IMR-90 (cell line): ENCODE data around the gene GTF2H1. TPM values are rescaled to one million over a fixed set of nuclear protein-coding genes. Genes with fewer than 3 reads are reported as not detected.

ENCODE experiments used
- ATAC-seq: fragments of 200-7000 bp; cut with Tn5 transposase; 2 replicates; pipeline ENCODE4 v1.9.1; 2020; ENCODE audit warnings: low read depth, mild to moderate bottlenecking, moderate library complexity
- BruUV-seq: library from RNA; stranded (reverse); fragments of 400-500 nt; replicated peaks from 2 replicates; lab custom pipeline; 2021; lab: Mats Ljungman, UMichigan
- CTCF ChIA-PET: fragments of 300-600 bp; formaldehyde crosslinking; extraction: SDS; loops from one replicate; lab custom pipeline; 2021; ENCODE audit warnings: antibody characterized with exemption; lab: Yijun Ruan, JAX
- POLR2A ChIA-PET: fragments of 300-600 bp; sonication (Branson Sonifier 250); formaldehyde crosslinking; loops from one replicate; lab custom pipeline; 2022; ENCODE audit warnings: antibody characterized with exemption; ENCODE audit not compliant: unreplicated experiment; lab: Charles Lee
- DNase-seq: peaks from one replicate; pipeline ENCODE4 v3.0.0; 2013
- H2AFZ ChIP-seq: replicated peaks from 2 replicates; pipeline ENCODE3; 2013; ENCODE audit warnings: low read length, mild to moderate bottlenecking; ENCODE audit not compliant: poor library complexity
- H2AK5ac ChIP-seq: 2 replicates; pipeline ENCODE4 v1.6.1; 2013; ENCODE audit warnings: low read depth, low read length, inconsistent platforms
- H2AK9ac ChIP-seq: replicated peaks from 2 replicates; pipeline ENCODE3; 2013; ENCODE audit warnings: mild to moderate bottlenecking, low read depth, low read length, moderate library complexity; ENCODE audit not compliant: poor library complexity
- H2BK120ac ChIP-seq: 2 replicates; pipeline ENCODE4 v1.6.1; 2013; ENCODE audit warnings: low read depth, low read length, inconsistent platforms
- H2BK15ac ChIP-seq: 3 replicates; pipeline ENCODE4 v1.6.1; 2013; ENCODE audit warnings: low read depth, low read length, inconsistent platforms
- H2BK20ac ChIP-seq: 2 replicates; pipeline ENCODE4 v1.6.1; 2013; ENCODE audit warnings: low read depth, mild to moderate bottlenecking, inconsistent platforms, low read length, moderate library complexity
- H2BK5ac ChIP-seq: 2 replicates; pipeline ENCODE4 v1.6.1; 2013; ENCODE audit warnings: mild to moderate bottlenecking, low read depth, low read length, inconsistent platforms; ENCODE audit not compliant: poor library complexity, severe bottlenecking
- H3K14ac ChIP-seq: replicated peaks from 2 replicates; pipeline ENCODE4 v1.6.1; 2013; ENCODE audit warnings: low read depth, low read length, inconsistent platforms
- H3K18ac ChIP-seq: 2 replicates; pipeline ENCODE4 v1.6.1; 2013; ENCODE audit warnings: low read depth, low read length, control low read depth
- H3K23ac ChIP-seq: 2 replicates; pipeline ENCODE4 v1.6.1; 2013; ENCODE audit warnings: low read depth, low read length, inconsistent platforms
- H3K27ac ChIP-seq: 2 replicates; pipeline ENCODE4 v1.5.1; 2013; ENCODE audit warnings: mild to moderate bottlenecking, control low read depth, low read length; ENCODE audit not compliant: insufficient read depth
- H3K27me3 ChIP-seq: 2 replicates; pipeline ENCODE4 v1.6.1; 2013; ENCODE audit warnings: low read length; ENCODE audit not compliant: control insufficient read depth, insufficient read depth
- H3K36me3 ChIP-seq: 2 replicates; pipeline ENCODE4 v1.6.1; 2013; ENCODE audit warnings: low read length, mixed read lengths; ENCODE audit not compliant: control insufficient read depth, insufficient read depth
- H3K4ac ChIP-seq: 2 replicates; pipeline ENCODE4 v1.6.1; 2013; ENCODE audit warnings: low read depth, low read length, inconsistent platforms
- H3K4me1 ChIP-seq: 2 replicates; pipeline ENCODE4 v1.6.1; 2013; ENCODE audit warnings: low read length, mixed read lengths; ENCODE audit not compliant: control insufficient read depth, insufficient read depth
- H3K4me2 ChIP-seq: 2 replicates; pipeline ENCODE4 v1.6.1; 2013; ENCODE audit warnings: low read depth, mild to moderate bottlenecking, control low read depth, low read length, moderate library complexity
- H3K4me3 ChIP-seq: 2 replicates; pipeline ENCODE4 v1.5.1; 2013; ENCODE audit warnings: low read depth, mild to moderate bottlenecking, control low read depth, low read length, moderate library complexity; ENCODE audit not compliant: insufficient read depth
- H3K56ac ChIP-seq: 2 replicates; pipeline ENCODE4 v1.6.1; 2013; ENCODE audit warnings: low read length, inconsistent platforms; ENCODE audit not compliant: insufficient read depth; ENCODE audit errors: extremely low read depth
- H3K79me1 ChIP-seq, 2 experiments: 2 replicates each; pipeline ENCODE4 v1.6.1; 2013; ENCODE audit warnings: low read length in 2 of 2, inconsistent platforms in 1 of 2, low read depth in 1 of 2
- H3K9ac ChIP-seq: 2 replicates; pipeline ENCODE4 v1.6.1; 2013; ENCODE audit warnings: low read depth, low read length, control low read depth
- H3K9me1 ChIP-seq: 2 replicates; pipeline ENCODE4 v1.6.1; 2013; ENCODE audit warnings: low read length, inconsistent platforms; ENCODE audit not compliant: insufficient read depth
- H3K9me3 ChIP-seq: 2 replicates; pipeline ENCODE4 v1.6.1; 2013; ENCODE audit warnings: low read length; ENCODE audit not compliant: control insufficient read depth, insufficient read depth
- H4K20me1 ChIP-seq: 2 replicates; pipeline ENCODE4 v1.6.1; 2013; ENCODE audit warnings: low read length, inconsistent platforms; ENCODE audit not compliant: insufficient read depth
- H4K5ac ChIP-seq: 2 replicates; pipeline ENCODE4 v1.6.1; 2013; ENCODE audit warnings: mild to moderate bottlenecking, low read depth, low read length, control low read depth
- H4K8ac ChIP-seq, 2 experiments: 2 replicates each; pipeline ENCODE4 v1.6.1; 2013; ENCODE audit warnings: low read depth in 2 of 2, low read length in 2 of 2, control low read depth in 1 of 2, inconsistent platforms in 1 of 2
- H4K91ac ChIP-seq: 2 replicates; pipeline ENCODE4 v1.6.1; 2013; ENCODE audit warnings: low read depth, low read length, inconsistent platforms; ENCODE audit not compliant: insufficient read depth
- BHLHE40 ChIP-seq: fragments of 150-350 bp; IDR thresholded peaks from 2 replicates; pipeline ENCODE4 v1.6.1; 2016; ENCODE audit warnings: mild to moderate bottlenecking, low read depth, low read length
- CEBPB ChIP-seq: IDR thresholded peaks from 2 replicates; pipeline ENCODE4 v1.6.1; 2012; ENCODE audit warnings: low read depth, low read length, improper control_type of control experiment
- CHD1 ChIP-seq: IDR thresholded peaks from 2 replicates; pipeline ENCODE4 v1.6.1; 2012; ENCODE audit warnings: low read depth, low read length, improper control_type of control experiment
- CTCF ChIP-seq: conservative IDR thresholded peaks from 2 replicates; pipeline ENCODE4 v1.5.1; 2012; ENCODE audit warnings: mild to moderate bottlenecking, low read depth, low read length, improper control_type of control experiment
- ELK1 ChIP-seq: fragments of 150-350 bp; IDR thresholded peaks from 2 replicates; pipeline ENCODE4 v1.6.1; 2016; ENCODE audit warnings: low read depth, mild to moderate bottlenecking, low read length, moderate library complexity, borderline replicate concordance
- FOS ChIP-seq: fragments of 150-350 bp; IDR thresholded peaks from 2 replicates; pipeline ENCODE4 v1.6.1; 2016; ENCODE audit warnings: low read depth, low read length
- MAFK ChIP-seq: IDR thresholded peaks from 2 replicates; pipeline ENCODE4 v1.6.1; 2012; ENCODE audit warnings: low read depth, low read length, improper control_type of control experiment
- MAZ ChIP-seq: IDR thresholded peaks from 2 replicates; pipeline ENCODE4 v1.6.1; 2012; ENCODE audit warnings: low read depth, mild to moderate bottlenecking, low read length, improper control_type of control experiment, moderate library complexity, borderline replicate concordance
- MXI1 ChIP-seq: IDR thresholded peaks from 2 replicates; pipeline ENCODE4 v1.6.1; 2012; ENCODE audit warnings: low read depth, mild to moderate bottlenecking, low read length, moderate library complexity, borderline replicate concordance
- NFE2L2 ChIP-seq: fragments of 150-350 bp; IDR thresholded peaks from 2 replicates; pipeline ENCODE4 v1.6.1; 2016; ENCODE audit warnings: low read depth, mild to moderate bottlenecking, low read length
- POLR2A ChIP-seq: IDR thresholded peaks from 2 replicates; pipeline ENCODE4 v1.6.1; 2012; ENCODE audit warnings: mild to moderate bottlenecking, low read depth, low read length
- RAD21 ChIP-seq: IDR thresholded peaks from 2 replicates; pipeline ENCODE4 v1.6.1; 2012; ENCODE audit warnings: low read length, improper control_type of control experiment
- RCOR1 ChIP-seq: IDR thresholded peaks from 2 replicates; pipeline ENCODE4 v1.6.1; 2012; ENCODE audit warnings: mild to moderate bottlenecking, low read length, improper control_type of control experiment; ENCODE audit not compliant: insufficient replicate concordance
- RFX5 ChIP-seq: IDR thresholded peaks from 2 replicates; pipeline ENCODE4 v1.8.0; 2012; ENCODE audit warnings: low read depth, mild to moderate bottlenecking, low read length, moderate library complexity
- SMC3 ChIP-seq: fragments of 150-350 bp; IDR thresholded peaks from 2 replicates; pipeline ENCODE4 v1.6.1; 2016; ENCODE audit warnings: low read depth, mild to moderate bottlenecking, antibody characterized with exemption, low read length, moderate library complexity
- USF2 ChIP-seq: fragments of 150-350 bp; IDR thresholded peaks from 2 replicates; pipeline ENCODE4 v1.6.1; 2017; ENCODE audit warnings: mild to moderate bottlenecking, antibody characterized with exemption, low read length, low read depth
- WGBS, 2 experiments: methylation state at CpG; one replicate each; pipeline versions ENCODE4 v1.1.5 to v1.1.7; 2013; ENCODE audit warnings: missing lambda C conversion rate in 2 of 2; ENCODE audit not compliant: insufficient read length in 1 of 2; ENCODE audit errors: extremely low coverage in 2 of 2; 5-methylcytosine and 5-hydroxymethylcytosine counted together
- dilution Hi-C: fragments of 300-500 bp; cut with HindIII; formaldehyde crosslinking; loops from one replicate; pipeline ENCODE4 v1.14.3; 2018; ENCODE audit warnings: low sequenced_read_pairs; ENCODE audit not compliant: unreplicated experiment
- in situ Hi-C: fragments of 300-500 bp; cut with MboI; formaldehyde crosslinking; loops from 3 replicates; pipeline ENCODE4 v1.14.3; 2019; ENCODE audit warnings: low sequenced_read_pairs, inconsistent platforms, mixed read lengths
- intact Hi-C: fragments of 100-400 bp; cut with micrococcal nuclease; formaldehyde crosslinking; loops from 2 replicates; pipeline ENCODE4 v1.10.0; 2022
- polyA plus RNA-seq, 3 experiments: library from polyadenylated mRNA; depleted of rRNA; stranded (reverse); fragments of >200 nt; gene quantifications; 2 replicates each; pipeline ENCODE4 v1.2.3, GENCODE V29; 2012; ENCODE audit warnings: low replicate concordance in 1 of 3
- total RNA-seq: library from RNA; depleted of rRNA; stranded (reverse); fragments of >200 nt; gene quantifications from 2 replicates; pipeline ENCODE4 v1.2.3, GENCODE V29; 2012

GTF2H1 gene
- total and polyA plus RNA-seq, 2 of the 4 experiments (the other 2 are of a cell fraction) = 25.0 to 67.0 TPM

GRCh38 chr11:18361154-18361553 is 38.8 kb downstream of the GTF2H1 start:
- H3K27ac ChIP-seq = no peak overlapping the region

More at GRCh38 chr11:18361154-18361553, 38.8 kb downstream of the GTF2H1 start:
- dilution Hi-C loops (no loop called here), in situ Hi-C loops (no loop called here), intact Hi-C loops (no loop called here)
- no peaks in the 10 kb centered on the region for H3K27me3 ChIP-seq
- 0 out of 2 replicates have a peak, but pooled peaks cover 4% of the 10 kb centered on the region for H3K9me1 ChIP-seq
- DNase-seq (no peak), ATAC-seq (no peak)
- H3K18ac ChIP-seq = no peak overlapping the region
- no peak overlapping the region for H3K14ac ChIP-seq
- no peak overlapping the region for H4K91ac ChIP-seq
- H3K4ac ChIP-seq = no peak overlapping the region
- H2AK9ac ChIP-seq = no peak overlapping the region
- no peak overlapping the region for H2AK5ac ChIP-seq
- WGBS, 2 experiments = 94% methylated on average over 2 of the region's 5 CpGs; no CpG with 5 or more reads in 1 of the 2 experiments
- BruUV-seq = no TSS peak
- no peak overlapping the region for H3K56ac ChIP-seq
- ChIA-PET POLR2A (no interaction called here), CTCF (no interaction called here)
- H2BK20ac ChIP-seq = no peak overlapping the region
- no peak overlapping the region for H3K4me3 ChIP-seq
- TF ChIP-seq MAFK (no peak), POLR2A (no peak), MAZ (no peak), MXI1 (no peak), CHD1 (no peak), CTCF (no peak), FOS (no peak), BHLHE40 (no peak), RCOR1 (no peak), RAD21 (no peak), SMC3 (no peak), RFX5 (no peak), USF2 (no peak), ELK1 (no peak), CEBPB (no peak), NFE2L2 (no peak)
- no peaks in the 10 kb centered on the region for H3K4me1 ChIP-seq
- H3K23ac ChIP-seq = no peak overlapping the region
- no peaks in the 10 kb centered on the region for H3K9me3 ChIP-seq
- H3K9ac ChIP-seq = no peak overlapping the region
- H2BK5ac ChIP-seq = no peak overlapping the region
- no peaks in the 10 kb centered on the region for H4K20me1 ChIP-seq
- no peak overlapping the region for H3K4me2 ChIP-seq
- peaks cover 44% of the 10 kb centered on the region for H3K36me3 ChIP-seq
- H4K5ac ChIP-seq = no peak overlapping the region
- peaks cover 3 to 6% of the 10 kb centered on the region in 2 experiments; a peak in 3 of 4 replicates for H3K79me1 ChIP-seq
- H4K8ac ChIP-seq = no peak overlapping the region
- no peak overlapping the region for H2AFZ ChIP-seq
- no peak overlapping the region for H2BK15ac ChIP-seq
- H2BK120ac ChIP-seq = no peak overlapping the region
